ENCODE data around the gene XBP1. TPM values are rescaled to one million over a fixed set of nuclear protein-coding genes. Genes with fewer than 3 reads are reported as not detected.

The XBP1 gene
- total and polyA plus RNA-seq, 2 donors (not counting 1 experiment from before 2014, with no cell fraction given) = 16.8 to 69.8 TPM

DNA sequence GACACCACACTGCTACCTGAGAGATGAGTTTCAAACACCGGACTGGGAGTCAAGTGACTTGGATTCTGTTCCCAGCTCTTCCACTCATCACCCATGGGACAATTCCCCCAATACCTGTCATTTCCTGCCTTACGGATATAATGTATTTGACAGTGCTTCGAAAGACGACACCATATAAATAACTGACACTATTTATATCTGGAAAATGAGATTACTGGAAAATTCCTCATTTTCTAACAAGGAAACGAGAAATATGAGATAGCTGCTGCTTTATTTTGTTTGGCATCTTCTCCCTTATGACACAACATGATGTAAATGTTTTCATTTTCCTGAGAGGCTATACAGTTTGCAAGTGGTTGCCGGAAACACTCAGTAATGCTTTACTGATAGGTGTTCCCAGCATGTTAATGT is 49.9 kb downstream of the XBP1 start:
- no peak overlapping the region for H3K4me3 Mint-ChIP-seq
- Histone ChIP-seq H3K4me3 (ENCODE audit: control extremely low read depth in 1 of 5, extremely low read depth in 1 of 5, insufficient read depth in 1 of 5, low read depth in 2 of 5, low read length in 4 of 5) (no peak overlapping the region), H3K9me3 (ENCODE audit: control extremely low read depth in 1 of 3, control insufficient read depth in 2 of 3, insufficient read depth in 1 of 3, low read length in 2 of 3) (no peaks in the 10 kb centered on the region), H3K4me2 (replicated peaks; ENCODE audit: low read depth, low read length, poor library complexity, severe bottlenecking) (no peak overlapping the region), H4K20me1 (ENCODE audit: control insufficient read depth, insufficient read depth, low read length, poor library complexity, severe bottlenecking) (no peaks in the 10 kb centered on the region), H3K4me1 (ENCODE audit: control insufficient read depth in 2 of 2, insufficient read depth in 2 of 2, low read length in 2 of 2) (peaks cover 0 to 11% of the 10 kb centered on the region in 2 donors), H3K27ac (ENCODE audit: low read length in 2 of 2) (no peak overlapping the region), H2AFZ (ENCODE audit: insufficient read depth, low read depth, low read length, poor library complexity, severe bottlenecking) (no peak overlapping the region), H3K79me2 (ENCODE audit: control insufficient read depth, insufficient read depth, low read length) (no peaks in the 10 kb centered on the region), H3K27me3 (replicated peaks in 1 of 4; ENCODE audit: control extremely low read depth in 1 of 4, control insufficient read depth in 3 of 4, insufficient read depth in 4 of 4, low read length in 3 of 4) (no peaks in the 10 kb centered on the region), H3K9ac (ENCODE audit: low read length) (no peak overlapping the region), H3K36me3 (replicated peaks in 1 of 2; ENCODE audit: control extremely low read depth in 1 of 2, control insufficient read depth in 1 of 2, extremely low read depth in 1 of 2, insufficient read depth in 2 of 2, low read length in 1 of 2) (peaks cover 6 to 32% of the 10 kb centered on the region in 2 experiments)
- H3K27me3 Mint-ChIP-seq = no peaks in the 10 kb centered on the region
- ATAC-seq (ENCODE audit: low read depth) (no peak), DNase-seq (no peak)
- no peaks in the 10 kb centered on the region for H3K9me3 Mint-ChIP-seq (ENCODE audit: insufficient read depth)
- 100% methylated on average over 1 of the region's 6 CpGs for WGBS (ENCODE audit: insufficient coverage)
- intact Hi-C loops (cut with micrococcal nuclease) = no loop called here
- H3K4me1 Mint-ChIP-seq = peaks cover 8% of the 10 kb centered on the region
- H3K27ac Mint-ChIP-seq = no peak overlapping the region
- ChIA-PET CTCF (interaction anchor here (0.6 kb wide), 1 partner anchor 97 kb away, joined by 5 read pairs; no protein-coding TSS in a partner anchor), POLR2A (interaction anchor here (0.7 kb wide), 1 partner anchor 24 kb away, joined by 3 read pairs; no protein-coding TSS in a partner anchor)
- TF ChIP-seq EZH2 (IDR thresholded peaks at IDR 0.05; ENCODE audit: borderline replicate concordance, insufficient read depth, low read depth, low read length, poor library complexity, severe bottlenecking) = no peak
- TF ChIP-seq, protein P1, sequence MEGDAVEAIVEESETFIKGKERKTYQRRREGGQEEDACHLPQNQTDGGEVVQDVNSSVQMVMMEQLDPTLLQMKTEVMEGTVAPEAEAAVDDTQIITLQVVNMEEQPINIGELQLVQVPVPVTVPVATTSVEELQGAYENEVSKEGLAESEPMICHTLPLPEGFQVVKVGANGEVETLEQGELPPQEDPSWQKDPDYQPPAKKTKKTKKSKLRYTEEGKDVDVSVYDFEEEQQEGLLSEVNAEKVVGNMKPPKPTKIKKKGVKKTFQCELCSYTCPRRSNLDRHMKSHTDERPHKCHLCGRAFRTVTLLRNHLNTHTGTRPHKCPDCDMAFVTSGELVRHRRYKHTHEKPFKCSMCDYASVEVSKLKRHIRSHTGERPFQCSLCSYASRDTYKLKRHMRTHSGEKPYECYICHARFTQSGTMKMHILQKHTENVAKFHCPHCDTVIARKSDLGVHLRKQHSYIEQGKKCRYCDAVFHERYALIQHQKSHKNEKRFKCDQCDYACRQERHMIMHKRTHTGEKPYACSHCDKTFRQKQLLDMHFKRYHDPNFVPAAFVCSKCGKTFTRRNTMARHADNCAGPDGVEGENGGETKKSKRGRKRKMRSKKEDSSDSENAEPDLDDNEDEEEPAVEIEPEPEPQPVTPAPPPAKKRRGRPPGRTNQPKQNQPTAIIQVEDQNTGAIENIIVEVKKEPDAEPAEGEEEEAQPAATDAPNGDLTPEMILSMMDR (IDR thresholded peaks at IDR 0.05) = no peak

Small RNA genes lying within 50 kb of the gene (small RNA-seq; reads per million reads assigned to genes)
- gene Z93930.1 (ENCODE audit: insufficient read length, low read depth, low replicate concordance) = not detected

Other genes starting within 250 kb of the XBP1 start
- gene TTC28, start 120.7 kb downstream of the XBP1 start, total RNA-seq = 5.2 and 7.3 TPM in 2 replicates
- gene TTC28, start 120.7 kb downstream of the XBP1 start, polyA plus RNA-seq = 1.4 and 4.5 TPM in 2 replicates
- gene CHEK2, start 58.7 kb downstream of the XBP1 start, total RNA-seq = 13.9 and 15.6 TPM in 2 replicates
- 20.8 and 22.6 TPM in 2 replicates for gene CHEK2, start 58.7 kb downstream of the XBP1 start, polyA plus RNA-seq
- 17.5 and 18.3 TPM in 2 replicates for gene HSCB, start 58.5 kb downstream of the XBP1 start, total RNA-seq
- gene HSCB, start 58.5 kb downstream of the XBP1 start, polyA plus RNA-seq = 12.8 and 17.5 TPM in 2 replicates
- gene CCDC117, start 27.9 kb downstream of the XBP1 start, total RNA-seq = 25.6 and 25.8 TPM in 2 replicates
- 7.7 and 15.4 TPM in 2 replicates for gene CCDC117, start 27.9 kb downstream of the XBP1 start, polyA plus RNA-seq
- 0.70 and 0.71 TPM in 2 replicates for gene ZNRF3, start 83.0 kb upstream of the XBP1 start, total RNA-seq
- 0.16 and 0.21 TPM in 2 replicates for gene ZNRF3, start 83.0 kb upstream of the XBP1 start, polyA plus RNA-seq

All from B cell (primary cell).